ENCODE results near the gene AQP6. TPM values are rescaled to one million over a fixed set of nuclear protein-coding genes. Genes with fewer than 3 reads are reported as not detected.
A peak's percentile ranks its signal among the peaks of the same experiment; 100 is the strongest.

The AQP6 gene
- total and polyA plus RNA-seq, 2 donors from 2014 or later = 12.0 to 74.1 TPM

DNA sequence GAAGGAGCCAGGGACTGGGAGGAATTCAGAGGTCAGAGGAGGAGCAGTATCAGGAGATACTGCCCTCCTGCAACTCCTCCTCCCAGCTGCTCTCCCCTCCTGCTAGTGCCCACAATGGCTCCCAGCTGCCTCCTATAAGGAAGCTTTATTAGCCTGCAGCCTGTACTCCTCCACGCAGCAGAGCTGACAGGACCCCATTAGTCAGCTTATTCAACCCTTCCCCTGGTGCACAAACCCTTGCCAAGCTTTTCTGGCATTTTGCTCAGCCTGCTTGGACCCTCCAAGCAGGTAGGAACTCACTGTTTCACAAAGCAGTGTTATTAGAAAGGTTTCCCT, 29.2 kb upstream of the AQP6 start:
- Histone ChIP-seq H3K36me3 (ENCODE audit: control insufficient read depth in 2 of 3, insufficient read depth in 3 of 3, low read length in 3 of 3) (no peaks in the 10 kb centered on the region), H3K4me3 (ENCODE audit: low read length in 3 of 3) (no peak overlapping the region), H3K4me1 (ENCODE audit: control insufficient read depth in 2 of 3, insufficient read depth in 2 of 3, low read depth in 1 of 3, low read length in 3 of 3) (peaks cover 0 to 6% (median 4%) of the 10 kb centered on the region in 3 donors), H3K27ac (ENCODE audit: low read depth in 2 of 2, low read length in 2 of 2) (no peak overlapping the region), H3K9me3 (ENCODE audit: control insufficient read depth in 2 of 3, insufficient read depth in 1 of 3, low read length in 3 of 3) (no peaks in the 10 kb centered on the region), H3K9ac (ENCODE audit: low read length in 3 of 3) (no peak overlapping the region), H3K27me3 (ENCODE audit: control insufficient read depth, insufficient read depth, low read length) (no peaks in the 10 kb centered on the region)
- TF ChIP-seq, protein P1, sequence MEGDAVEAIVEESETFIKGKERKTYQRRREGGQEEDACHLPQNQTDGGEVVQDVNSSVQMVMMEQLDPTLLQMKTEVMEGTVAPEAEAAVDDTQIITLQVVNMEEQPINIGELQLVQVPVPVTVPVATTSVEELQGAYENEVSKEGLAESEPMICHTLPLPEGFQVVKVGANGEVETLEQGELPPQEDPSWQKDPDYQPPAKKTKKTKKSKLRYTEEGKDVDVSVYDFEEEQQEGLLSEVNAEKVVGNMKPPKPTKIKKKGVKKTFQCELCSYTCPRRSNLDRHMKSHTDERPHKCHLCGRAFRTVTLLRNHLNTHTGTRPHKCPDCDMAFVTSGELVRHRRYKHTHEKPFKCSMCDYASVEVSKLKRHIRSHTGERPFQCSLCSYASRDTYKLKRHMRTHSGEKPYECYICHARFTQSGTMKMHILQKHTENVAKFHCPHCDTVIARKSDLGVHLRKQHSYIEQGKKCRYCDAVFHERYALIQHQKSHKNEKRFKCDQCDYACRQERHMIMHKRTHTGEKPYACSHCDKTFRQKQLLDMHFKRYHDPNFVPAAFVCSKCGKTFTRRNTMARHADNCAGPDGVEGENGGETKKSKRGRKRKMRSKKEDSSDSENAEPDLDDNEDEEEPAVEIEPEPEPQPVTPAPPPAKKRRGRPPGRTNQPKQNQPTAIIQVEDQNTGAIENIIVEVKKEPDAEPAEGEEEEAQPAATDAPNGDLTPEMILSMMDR (IDR thresholded peaks at IDR 0.05; ENCODE audit: borderline replicate concordance, extremely low read depth, insufficient read depth) = no peak
- DNase-seq = peak in 1 of 5 donors; percentile 52
- FAIRE-seq = no peak
- intact Hi-C loops (cut with DNase I) = no loop called here

DNA sequence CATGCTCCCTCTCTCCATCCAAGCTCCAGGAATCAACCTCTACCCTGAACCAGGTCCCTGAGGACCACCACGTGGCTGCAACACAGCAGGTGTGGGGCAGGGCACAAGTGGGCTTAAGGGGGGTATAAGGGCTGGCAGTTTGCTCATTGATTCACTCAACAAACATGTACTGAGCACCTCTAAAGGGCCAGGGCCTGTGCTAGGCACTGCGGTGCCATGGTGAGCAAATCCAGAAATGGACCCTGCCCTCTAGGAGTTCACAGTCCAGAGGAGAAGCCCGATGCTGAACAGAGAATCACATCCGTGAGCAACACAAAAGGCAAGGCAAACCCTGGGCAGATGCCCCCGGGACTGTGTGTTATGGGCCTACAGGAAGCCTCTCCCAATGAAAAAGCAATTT, 28.7 kb upstream of the AQP6 start:
- Histone ChIP-seq H3K9ac (ENCODE audit: low read length in 3 of 3) (no peak overlapping the region), H3K36me3 (ENCODE audit: control insufficient read depth in 2 of 3, insufficient read depth in 3 of 3, low read length in 3 of 3) (no peaks in the 10 kb centered on the region), H3K27ac (ENCODE audit: low read depth in 2 of 2, low read length in 2 of 2) (no peak overlapping the region), H3K9me3 (ENCODE audit: control insufficient read depth in 2 of 3, insufficient read depth in 1 of 3, low read length in 3 of 3) (no peaks in the 10 kb centered on the region), H3K27me3 (ENCODE audit: control insufficient read depth, insufficient read depth, low read length) (no peaks in the 10 kb centered on the region), H3K4me3 (ENCODE audit: low read length in 3 of 3) (no peak overlapping the region), H3K4me1 (ENCODE audit: control insufficient read depth in 2 of 3, insufficient read depth in 2 of 3, low read depth in 1 of 3, low read length in 3 of 3) (peaks cover 0 to 6% (median 4%) of the 10 kb centered on the region in 3 donors)
- intact Hi-C loops (cut with DNase I) = no loop called here
- FAIRE-seq (no peak), DNase-seq (peak in 1 of 5 donors; percentile 30)
- TF ChIP-seq, protein P1 (IDR thresholded peaks at IDR 0.05; ENCODE audit: borderline replicate concordance, extremely low read depth, insufficient read depth) = no peak

DNA sequence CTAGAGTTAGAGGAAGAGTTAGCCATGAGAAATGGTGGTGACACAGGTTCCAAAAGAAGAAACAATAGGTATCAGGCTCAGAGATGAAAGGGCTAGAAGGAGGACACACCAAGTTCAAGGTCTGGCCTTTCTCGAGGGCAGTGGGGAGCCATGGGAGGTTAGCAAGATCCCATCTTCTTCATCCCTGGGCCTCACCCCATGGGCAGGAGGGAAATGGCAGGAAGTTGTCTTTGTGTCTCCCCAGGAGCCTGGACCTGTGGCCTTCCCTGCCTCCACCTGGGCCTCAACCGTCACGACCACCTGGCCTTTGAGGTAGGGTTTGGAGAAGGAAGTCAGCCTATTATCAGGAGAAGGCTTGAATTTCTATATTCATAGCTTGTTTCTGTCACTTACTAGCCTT, 28.0 kb upstream of the AQP6 start:
- Histone ChIP-seq H3K36me3 (ENCODE audit: control insufficient read depth in 2 of 3, insufficient read depth in 3 of 3, low read length in 3 of 3) (no peaks in the 10 kb centered on the region), H3K9ac (ENCODE audit: low read length in 3 of 3) (peak overlapping the region in 1 of 3 donors; percentile 21), H3K27me3 (ENCODE audit: control insufficient read depth, insufficient read depth, low read length) (no peaks in the 10 kb centered on the region), H3K4me1 (ENCODE audit: control insufficient read depth in 2 of 3, insufficient read depth in 2 of 3, low read depth in 1 of 3, low read length in 3 of 3) (peaks cover 0 to 6% (median 4%) of the 10 kb centered on the region in 3 donors), H3K9me3 (ENCODE audit: control insufficient read depth in 2 of 3, insufficient read depth in 1 of 3, low read length in 3 of 3) (no peaks in the 10 kb centered on the region), H3K4me3 (ENCODE audit: low read length in 3 of 3) (no peak overlapping the region), H3K27ac (ENCODE audit: low read depth in 2 of 2, low read length in 2 of 2) (no peak overlapping the region)
- peak in 2 of 5 donors; percentile 39 to 53 for DNase-seq
- FAIRE-seq = no peak
- intact Hi-C loops (cut with DNase I) = no loop called here
- TF ChIP-seq, protein P1 (IDR thresholded peaks at IDR 0.05; ENCODE audit: borderline replicate concordance, extremely low read depth, insufficient read depth) = no peak

Data from kidney (tissue), 14 donors.